SKM-1 (cell line): ENCODE data around the gene SRRM3.
"Not testable (repeated sequence)": the region's sequence is repeated elsewhere in the genome, so short reads cannot be mapped to it uniquely, and the experiment has no call there.

Source experiments
- DNase-seq: peaks from one replicate; lab custom pipeline; 2025; ENCODE audit not compliant: unreplicated experiment; lab: John Stamatoyannopoulos, UW

Gene SRRM3

DNA sequence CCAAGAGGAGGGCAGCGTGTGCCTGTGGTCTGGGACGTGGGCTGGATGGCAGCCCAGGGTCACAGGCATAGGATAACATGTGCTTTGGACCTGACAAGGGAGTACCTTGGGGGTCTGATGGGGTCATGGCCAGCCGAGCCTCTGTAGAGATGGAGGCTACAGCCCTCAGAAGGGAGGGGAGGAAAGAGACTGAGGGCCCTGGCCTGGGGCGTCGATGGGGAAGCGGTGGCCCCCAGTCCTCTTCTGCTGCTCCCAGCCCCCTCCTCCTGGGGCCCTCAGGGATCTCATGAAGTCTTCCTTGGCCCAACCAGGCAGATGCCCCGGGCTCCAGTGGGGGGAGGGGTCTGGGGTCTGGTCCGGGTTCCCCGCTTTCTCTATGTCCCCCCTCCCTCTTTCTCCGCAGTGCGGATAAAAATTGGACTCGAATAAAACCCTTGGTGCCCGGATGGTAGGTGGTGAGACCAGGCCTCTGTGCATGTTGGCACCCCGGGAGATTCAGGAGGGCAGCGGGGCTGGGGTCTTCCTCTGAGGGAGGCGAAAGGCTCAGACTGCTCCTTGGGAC lies 85.2 kb downstream of the SRRM3 start:
- no peak for DNase-seq

DNA sequence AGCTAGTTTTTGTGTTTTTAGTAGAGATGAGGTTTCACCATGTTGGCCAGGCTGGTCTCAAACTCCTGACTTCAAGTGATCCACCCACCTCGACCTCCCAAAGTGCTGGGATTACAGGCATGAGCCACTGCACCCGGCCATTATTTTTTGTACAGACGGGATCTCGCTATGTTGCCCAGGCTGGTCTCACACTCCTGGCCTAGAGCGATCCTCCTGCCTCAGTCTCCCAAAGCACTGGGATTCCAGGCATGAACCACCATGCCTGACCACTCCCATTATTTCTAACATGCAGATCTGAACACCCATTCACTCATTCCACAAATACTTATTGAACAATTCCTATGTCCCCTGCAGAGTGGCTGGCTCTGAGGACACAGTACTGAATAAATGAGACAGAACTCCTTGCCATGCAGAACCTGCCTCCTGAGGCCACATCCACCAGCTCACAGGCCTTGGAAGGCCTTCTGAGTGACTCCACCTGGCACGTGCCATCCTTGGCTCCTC lies 89.2 kb downstream of the SRRM3 start:
- DNase-seq = not testable (repeated sequence)

GRCh38 chr7:76291351-76292212 lies 89.9 kb downstream of the SRRM3 start:
- peak; percentile 91 for DNase-seq

DNA sequence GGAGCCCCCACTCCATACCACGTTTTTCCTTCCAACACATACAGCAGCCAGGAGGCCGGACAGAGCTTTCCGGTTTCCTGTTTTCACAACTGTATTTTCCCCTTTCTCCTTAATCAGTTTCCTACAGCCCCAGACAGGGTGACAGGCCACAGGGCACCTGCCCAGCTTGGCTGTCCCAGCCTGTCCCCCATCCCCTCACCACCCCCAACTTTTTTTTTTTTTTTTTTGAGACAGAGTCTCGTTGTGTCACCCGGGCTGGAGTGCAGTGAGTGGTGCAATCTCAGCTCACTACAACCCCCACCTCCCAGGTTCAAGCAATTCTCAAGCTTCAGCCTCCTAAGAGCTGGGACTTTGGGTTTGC lies 90.5 kb downstream of the SRRM3 start:
- DNase-seq = peak; percentile 46

DNA sequence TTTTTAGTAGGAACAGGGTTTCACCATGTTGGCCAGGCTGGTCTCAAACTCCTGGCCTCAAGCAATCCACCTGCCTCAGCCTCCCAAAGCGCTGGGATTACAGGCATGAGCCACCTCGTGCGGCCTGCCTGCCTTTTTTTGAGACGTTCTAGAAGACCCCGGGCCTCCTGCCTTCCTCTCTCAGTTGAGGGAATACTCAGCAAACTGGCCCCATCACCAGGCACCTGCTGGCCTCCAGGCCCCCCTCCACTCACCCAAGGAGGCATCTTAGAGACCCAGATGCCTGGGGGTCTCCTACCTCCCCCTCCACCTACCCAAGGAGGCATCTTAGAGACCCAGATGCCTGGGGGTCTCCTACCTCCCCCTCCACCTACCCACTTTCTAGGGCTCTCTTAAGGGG lies 91.2 kb downstream of the SRRM3 start:
- not testable (repeated sequence) for DNase-seq

GRCh38 chr7:76293407-76293901 lies 91.8 kb downstream of the SRRM3 start:
- no peak for DNase-seq

DNA sequence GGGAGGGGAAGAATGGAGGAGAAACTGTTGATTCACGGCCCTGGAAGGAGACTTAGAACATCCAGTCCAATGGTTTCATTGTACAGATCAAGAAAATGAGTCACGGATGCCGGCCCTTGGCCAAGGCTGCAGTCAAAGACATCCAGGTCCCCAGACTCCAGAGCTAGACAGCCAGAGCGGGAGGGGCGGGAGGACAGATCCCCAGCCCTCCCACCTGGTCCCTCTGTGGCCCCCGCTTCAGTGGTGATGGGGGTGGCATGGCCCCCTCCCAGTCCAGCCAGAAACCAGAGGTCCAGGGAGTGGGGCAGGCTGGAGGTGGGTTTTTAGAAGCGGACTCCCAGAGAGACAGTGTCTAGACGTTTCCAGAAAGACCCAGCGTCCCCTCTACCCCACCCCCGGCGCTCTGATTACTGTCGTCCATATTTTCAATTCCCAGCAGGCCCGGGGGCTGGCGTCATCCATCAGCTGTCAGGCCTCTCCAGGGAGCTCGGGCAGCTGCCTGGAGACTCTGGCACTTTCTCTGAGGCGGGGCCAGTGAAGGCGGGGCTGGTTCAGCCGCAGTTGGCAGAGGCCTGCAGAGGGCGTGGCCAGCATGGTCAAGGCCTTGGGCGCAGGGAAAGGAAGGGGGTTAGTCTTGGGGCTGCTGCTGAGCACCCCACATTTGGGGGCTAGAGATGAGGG lies 92.8 kb downstream of the SRRM3 start:
- no peak for DNase-seq

GRCh38 chr7:76296743-76297740 lies 95.3 kb downstream of the SRRM3 start:
- DNase-seq = no peak

DNA sequence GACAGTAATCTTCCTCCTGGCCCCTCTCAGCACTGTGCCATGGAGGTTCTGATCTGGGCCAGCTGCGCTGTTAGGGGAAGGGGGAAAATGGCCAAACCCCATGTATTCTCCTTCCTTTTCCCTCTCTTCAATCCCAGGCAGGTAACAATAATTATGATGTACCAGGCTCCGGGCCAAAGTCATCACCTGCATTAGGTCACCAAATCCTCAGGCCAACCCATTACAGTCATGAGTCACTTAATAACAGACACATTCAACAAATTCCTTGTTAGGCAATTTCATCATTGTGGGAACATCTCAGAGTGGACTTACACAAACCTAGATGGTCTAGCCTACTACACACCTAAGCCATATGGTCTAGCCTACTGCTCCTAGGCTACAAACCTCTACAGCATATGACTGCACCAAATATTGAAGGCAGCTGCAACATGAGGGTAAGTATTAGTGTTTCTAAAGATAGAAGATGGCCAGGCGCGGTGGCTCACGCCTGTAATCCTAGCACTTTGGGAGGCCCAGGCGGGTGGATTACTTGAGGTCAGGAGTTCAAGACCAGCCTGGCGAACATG lies 98.6 kb downstream of the SRRM3 start:
- no peak for DNase-seq

DNA sequence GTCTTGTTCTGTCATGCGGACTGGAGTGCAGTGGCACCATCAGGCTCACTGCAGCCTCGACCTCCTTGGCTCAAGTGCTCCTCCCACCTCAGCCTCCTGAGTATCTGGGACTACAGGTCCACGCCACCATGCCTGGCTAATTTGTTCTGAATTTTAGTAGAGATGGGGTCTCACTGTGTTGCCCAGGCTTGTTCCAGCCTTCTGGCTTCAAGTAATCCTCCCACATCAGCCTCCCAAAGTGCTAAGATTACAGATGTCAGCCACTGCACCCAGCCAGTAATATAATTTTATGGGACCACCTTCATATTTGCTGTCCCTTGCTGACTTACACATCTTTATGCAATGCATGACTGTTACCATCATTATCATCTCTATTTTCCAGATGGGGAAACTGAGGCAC lies 99.3 kb downstream of the SRRM3 start:
- DNase-seq = no peak

- DNase-seq = peak; percentile 69
Observed at GRCh38 chr7:76302347-76303201, 100.9 kb downstream of the SRRM3 start, which contains the start of gene HSPB1. Gene HSPB1 (plus strand): TSS chr7:76302673. CDS start chr7:76302713, 40 bp downstream.

DNA sequence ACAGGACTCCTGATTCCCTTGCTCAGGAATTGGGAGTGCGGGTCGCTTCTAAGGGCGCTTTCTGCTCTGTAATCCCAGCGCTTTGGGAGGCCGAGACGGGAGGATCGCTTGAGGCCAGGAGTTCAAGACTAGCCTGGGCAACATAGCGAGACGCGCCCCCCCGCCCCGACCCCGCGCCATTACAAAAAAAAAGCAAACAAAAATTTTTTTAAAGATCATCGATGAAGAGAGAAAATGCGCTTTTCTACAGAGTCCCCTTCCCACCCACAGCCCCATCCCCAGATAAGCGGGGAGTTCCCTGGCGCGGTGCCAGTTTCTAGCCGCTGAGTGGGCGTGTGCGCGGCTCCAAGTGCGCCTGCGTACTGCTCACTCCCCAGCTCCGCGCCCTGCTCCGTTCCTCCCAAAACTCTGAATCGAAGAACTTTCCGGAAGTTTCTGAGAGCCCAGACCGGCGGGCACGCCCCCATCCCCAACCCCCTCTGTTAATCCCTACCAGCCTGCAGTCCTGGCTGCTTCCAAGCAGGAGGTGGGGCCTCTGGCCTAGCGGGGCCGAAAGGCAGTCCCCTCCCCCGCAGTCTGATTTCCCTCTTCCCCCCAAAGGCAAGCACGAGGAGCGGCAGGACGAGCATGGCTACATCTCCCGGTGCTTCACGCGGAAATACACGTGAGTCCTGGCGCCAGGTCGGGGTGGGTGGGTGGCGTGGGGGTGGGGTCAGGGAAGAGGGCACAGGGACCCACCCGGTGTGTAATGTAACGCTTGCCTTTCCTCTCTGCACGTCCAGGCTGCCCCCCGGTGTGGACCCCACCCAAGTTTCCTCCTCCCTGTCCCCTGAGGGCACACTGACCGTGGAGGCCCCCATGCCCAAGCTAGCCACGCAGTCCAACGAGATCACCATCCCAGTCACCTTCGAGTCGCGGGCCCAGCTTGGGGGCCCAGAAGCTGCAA lies 101.8 kb downstream of the SRRM3 start:
- peak; percentile 80 for DNase-seq

DNA sequence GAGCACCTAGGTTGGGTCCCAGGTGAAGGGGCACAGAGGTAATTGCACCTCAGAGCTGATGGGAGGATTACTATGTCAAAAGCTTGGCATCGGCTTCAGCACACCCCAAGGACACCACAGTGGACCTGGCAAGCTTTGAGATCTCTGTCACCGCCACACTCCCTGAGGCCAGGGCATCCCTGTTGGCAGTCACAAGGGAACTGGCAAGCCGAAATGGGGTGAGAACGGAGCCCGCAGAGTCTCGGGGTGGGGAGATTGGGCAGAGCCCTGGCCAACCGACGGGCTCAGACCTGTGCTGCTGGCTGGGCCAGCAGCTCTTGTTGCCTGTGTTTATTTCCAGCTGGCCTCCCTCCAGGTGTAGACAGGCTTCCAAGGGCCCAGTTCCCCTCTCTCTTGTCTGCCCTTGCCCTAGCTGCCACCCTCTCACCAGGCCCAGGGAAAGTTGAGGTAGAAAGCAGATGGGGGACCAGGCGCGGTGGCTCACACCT lies 103.2 kb downstream of the SRRM3 start:
- DNase-seq = no peak

GRCh38 chr7:76308874-76309273 lies 107.2 kb downstream of the SRRM3 start:
- not testable (repeated sequence) for DNase-seq

DNA sequence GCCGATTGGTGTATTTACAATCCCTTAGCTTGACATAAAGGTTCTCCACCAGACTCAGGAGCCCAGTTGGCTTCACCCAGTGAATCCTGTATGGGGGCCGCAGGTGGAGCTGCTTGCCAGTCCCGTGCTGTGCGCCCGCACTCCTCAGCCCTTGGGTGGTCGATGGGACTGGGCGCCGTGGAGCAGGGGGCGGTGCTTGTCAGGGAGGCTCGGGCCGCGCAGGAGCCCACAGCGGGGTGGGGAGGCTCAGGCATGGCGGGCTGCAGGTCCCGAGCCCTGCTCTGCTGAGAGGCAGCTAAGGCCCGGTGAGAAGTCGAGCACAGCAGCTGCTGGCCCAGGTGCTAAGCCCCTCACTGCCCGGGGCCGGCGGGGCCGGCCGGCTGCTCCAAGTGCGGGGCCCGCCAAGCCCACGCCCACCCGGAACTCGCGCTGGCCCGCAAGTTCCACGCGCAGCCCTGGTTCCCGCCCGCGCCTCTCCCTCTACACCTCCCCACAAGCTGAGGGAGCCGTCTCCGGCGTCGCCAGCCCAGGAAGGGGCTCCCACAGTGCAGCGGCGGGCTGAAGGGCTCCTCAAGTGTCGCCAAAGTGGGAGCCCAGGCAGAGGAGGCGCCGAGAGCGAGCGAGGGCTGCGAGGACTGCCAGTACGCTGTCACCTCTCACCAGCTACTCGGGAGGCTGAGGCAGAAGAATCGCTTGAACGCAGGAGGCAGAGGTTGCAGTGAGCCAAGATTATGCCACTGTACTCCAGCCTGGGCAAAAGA lies 107.8 kb downstream of the SRRM3 start:
- not testable (repeated sequence) for DNase-seq

DNA sequence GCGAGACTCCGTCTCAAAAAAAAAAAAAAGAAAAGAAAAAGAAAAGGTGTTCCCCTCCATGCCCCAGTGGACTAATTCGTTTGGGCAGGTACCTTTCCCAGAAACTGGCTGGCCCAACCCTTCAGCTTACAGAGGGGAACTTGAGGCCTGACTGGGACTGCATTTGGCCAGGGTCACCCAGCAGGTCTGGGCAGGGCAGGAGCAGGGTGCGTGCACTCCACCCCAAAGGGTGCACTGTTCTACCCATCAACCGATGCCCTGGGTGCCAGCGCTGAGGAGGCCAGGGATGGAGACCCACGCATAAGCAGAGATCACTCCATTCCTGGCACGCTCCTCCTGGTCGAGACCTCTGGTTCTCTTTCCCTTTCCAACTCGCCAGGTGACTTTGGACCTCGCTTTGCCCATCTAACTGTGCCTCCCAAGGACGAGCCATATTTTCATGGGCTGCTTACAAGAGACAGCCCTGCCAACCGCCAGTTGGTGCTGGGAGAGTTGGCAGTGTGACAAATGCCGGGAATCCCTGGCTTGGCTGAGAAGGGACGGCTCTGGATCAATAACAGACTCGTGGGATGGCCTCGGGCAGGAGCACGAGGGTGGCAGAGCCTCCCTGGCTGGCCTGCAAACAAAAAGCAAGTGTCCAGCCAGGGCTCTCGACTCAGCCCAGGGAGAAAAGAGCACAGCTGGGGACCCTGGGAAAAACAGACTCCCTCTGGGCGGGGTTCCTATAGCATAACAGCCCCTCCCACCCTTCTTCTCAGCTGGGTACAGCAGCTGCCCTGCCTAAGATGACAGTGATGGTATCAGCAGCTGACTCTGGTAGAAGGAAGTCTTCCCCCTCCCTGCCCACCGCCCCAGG lies 108.6 kb downstream of the SRRM3 start:
- no peak for DNase-seq
